GM21367 (cell line): Measurements from ENCODE around the gene PINK1.

Source experiments
- ATAC-seq: cut with Tn5 transposase; IDR thresholded peaks from one replicate; pipeline ENCODE4 v1.9.1; 2021; ENCODE audit not compliant: unreplicated experiment

PINK1 gene

DNA sequence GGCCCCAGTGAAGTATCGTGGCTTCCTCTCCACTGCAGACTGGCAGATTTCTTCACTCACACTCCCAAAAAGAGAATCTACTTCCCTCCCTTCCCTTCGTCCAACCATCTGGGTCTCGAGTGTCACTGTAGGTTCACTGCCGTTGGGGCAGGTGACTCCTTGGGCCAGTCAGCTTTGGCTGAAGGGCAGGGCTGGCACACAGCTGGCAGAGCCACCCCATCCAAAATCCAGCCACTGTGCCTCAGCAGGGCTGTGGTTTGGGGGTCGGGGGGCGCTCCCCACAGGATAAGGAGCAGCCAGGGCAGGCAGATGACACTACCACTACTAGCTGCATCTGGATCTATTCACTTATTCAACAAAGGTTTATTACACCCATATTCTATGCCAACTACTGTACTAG is 9.8 kb downstream of the PINK1 start:
- no peak for ATAC-seq

DNA sequence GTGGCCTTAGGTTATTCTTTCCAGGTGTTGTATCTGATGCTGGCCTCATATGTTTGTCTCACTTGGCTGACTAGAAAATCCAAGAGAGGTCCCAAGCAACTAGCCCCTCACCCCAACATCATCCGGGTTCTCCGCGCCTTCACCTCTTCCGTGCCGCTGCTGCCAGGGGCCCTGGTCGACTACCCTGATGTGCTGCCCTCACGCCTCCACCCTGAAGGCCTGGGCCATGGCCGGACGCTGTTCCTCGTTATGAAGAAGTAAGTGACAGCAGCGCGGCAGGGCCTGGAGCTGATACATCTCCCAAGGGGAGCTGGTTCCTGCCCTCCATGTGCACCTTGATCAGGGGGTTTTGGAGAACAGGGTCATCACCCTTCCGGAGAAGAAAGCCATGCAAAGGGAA is 11.2 kb downstream of the PINK1 start:
- ATAC-seq = no peak

- ATAC-seq = no peak
These were observed 12.2 kb downstream of the PINK1 start for GRCh38 chr1:20645414-20645813.

DNA sequence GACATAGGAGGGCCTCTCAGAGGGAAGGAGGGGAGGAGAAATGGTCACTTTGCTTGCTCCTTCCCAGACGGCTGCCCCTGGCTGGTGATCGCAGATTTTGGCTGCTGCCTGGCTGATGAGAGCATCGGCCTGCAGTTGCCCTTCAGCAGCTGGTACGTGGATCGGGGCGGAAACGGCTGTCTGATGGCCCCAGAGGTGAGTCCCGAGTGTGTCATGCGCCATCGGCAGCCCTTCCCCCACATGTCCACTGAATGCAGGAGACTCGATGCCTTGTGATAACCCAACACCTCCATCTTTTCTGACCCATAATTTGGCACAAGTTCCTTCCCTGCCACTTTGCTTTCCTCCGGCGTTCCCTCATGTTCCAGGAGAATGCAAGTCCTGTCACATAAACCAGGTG is 15.2 kb downstream of the PINK1 start:
- no peak for ATAC-seq

- no peak for ATAC-seq
These were observed 15.7 kb downstream of the PINK1 start for GRCh38 chr1:20648946-20649345.

GRCh38 chr1:20652300-20652699 is 19.0 kb downstream of the PINK1 start:
- no peak for ATAC-seq

- no peak for ATAC-seq
These were observed 20.9 kb downstream of the PINK1 start for GRCh38 chr1:20654104-20654690.

DNA sequence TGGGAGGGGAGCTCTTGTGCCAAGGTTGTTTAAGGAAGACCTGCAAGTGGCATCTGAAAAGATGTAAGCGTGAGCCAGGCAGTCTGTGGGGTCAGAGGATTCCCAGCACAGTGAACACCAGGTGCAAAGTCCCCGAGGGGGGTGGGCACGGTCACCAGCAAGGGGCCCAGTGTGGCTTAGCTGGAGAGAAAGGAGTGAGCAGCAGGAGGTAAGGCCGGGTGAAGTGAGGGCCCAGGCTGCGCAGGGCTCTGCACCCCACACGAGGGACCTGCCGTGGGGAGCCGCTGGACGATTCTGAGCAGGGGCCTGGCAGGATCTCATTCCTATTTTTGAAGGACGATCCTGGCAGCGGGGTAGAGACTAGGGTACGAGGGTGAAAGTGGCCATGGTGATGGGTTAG is 23.8 kb downstream of the PINK1 start:
- no peak for ATAC-seq

DNA sequence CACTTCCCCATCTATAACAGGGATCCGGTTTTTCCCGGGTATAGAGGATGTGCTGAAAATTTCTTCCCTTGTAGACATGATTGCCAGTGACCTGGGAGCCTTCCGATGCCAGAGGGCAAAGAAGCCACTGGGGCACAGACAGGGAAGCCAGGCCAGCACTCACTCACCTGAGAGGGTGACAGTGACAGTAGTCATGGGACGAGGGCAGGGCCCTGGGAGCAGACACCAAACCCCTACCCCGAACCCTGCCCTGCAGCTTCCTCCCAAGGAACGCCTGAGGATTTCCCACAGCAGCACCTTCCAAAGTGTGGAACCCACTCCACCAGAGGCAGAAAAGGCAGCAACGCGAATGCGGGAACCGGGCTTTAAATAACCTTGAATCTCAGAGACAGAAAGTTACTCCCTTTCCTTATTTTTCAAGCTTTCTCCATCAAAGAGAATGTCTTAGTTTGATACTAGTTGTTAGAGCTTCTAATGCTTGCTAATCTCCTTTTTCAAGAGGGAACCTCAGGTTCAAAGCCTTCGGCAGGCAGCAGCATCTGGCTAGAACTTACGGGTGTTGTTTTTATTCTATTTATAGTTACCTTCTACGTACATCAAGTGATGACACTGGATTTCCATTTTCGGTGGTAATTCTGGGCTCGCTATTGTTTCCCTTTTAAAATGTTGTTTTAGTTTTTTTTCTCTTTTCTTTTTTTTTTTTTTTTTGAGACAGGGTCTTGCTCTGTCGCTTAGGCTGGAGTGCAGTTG is 25.1 kb downstream of the PINK1 start:
- no peak for ATAC-seq

DNA sequence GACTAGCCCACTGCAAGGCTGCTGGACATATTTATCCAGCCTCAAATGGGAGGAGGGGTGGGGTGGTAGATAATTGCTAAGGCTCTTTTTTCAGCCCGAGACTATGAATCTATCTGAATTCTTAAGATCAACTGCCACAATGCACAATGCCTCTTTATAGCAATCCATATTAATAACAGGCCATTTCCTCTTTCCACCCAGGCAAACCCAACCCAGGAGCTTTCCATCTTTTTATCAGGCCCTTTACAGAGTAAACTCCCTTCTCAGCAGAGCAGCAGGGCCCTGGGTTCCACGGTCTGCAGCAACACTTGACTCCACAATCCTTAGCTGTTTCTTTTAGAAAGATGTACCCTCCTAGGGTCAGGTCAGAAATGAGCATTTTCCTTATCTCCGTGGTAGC is 27.1 kb downstream of the PINK1 start:
- ATAC-seq = no peak

- no peak for ATAC-seq
These were observed 27.6 kb downstream of the PINK1 start for GRCh38 chr1:20660847-20661206.

GRCh38 chr1:20661207-20662109 is 28.2 kb downstream of the PINK1 start, which contains the start of gene DDOST:
Gene DDOST (minus strand): TSS chr1:20661369. CDS start chr1:20661350, 19 bp downstream.
- ATAC-seq = peak; percentile 91

DNA sequence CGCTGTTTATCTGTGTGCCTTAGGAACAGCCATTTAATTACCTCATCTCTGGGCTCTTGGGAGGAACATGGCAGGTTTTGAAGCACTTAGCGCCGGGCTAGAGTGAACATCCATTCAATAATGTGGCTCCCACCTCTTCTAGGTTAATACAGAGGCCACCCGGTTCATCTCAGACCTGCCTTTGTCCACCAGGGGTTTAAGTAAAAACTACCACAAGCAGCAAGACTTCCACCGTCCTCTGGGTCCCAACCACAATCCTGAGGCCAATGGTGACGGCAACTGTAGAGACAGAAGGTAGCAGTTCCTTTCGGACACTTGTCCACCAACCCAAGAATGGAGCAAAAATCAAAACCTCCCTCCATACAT is 28.8 kb downstream of the PINK1 start:
- no peak for ATAC-seq

GRCh38 chr1:20663365-20663764 is 30.1 kb downstream of the PINK1 start:
- no peak for ATAC-seq

DNA sequence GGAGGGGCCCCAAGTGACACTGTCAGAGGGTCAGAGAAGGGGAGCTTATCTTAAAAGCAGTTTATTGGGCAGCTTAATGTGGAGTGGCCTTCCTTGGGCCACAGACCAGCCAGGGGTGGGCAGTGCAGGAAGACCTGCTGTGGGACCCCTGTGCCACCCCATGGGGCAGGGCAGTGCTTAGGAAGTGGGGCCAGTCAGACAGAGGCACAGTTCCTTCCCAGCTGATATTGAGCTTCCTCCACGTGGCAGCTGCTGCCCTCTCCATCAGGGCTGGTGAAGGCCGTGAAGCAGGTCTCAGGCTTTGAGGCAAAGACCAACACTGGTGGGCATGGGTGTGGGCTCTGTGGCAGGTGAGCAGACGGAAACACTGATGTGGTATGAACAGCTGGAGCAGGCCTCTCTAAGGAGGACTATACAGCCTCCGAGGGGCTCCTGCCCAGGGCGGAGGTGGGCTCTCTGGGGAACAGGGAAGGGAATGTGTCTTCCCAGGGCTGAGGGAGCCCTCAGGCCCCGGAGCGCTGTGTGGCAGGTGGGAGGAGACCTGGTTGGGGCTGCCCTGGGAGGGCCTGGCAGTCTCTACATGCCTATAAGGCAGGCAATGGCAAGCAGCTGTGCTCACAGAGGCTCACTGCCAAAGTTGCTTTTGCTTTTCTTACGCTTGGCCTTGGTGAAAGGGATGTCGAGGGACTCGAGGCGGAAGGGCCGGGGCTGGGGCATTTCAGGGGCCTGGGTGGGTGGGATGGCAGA is 30.9 kb downstream of the PINK1 start:
- ATAC-seq = no peak

- ATAC-seq = no peak
These were observed 32.5 kb downstream of the PINK1 start for GRCh38 chr1:20665726-20666125.

DNA sequence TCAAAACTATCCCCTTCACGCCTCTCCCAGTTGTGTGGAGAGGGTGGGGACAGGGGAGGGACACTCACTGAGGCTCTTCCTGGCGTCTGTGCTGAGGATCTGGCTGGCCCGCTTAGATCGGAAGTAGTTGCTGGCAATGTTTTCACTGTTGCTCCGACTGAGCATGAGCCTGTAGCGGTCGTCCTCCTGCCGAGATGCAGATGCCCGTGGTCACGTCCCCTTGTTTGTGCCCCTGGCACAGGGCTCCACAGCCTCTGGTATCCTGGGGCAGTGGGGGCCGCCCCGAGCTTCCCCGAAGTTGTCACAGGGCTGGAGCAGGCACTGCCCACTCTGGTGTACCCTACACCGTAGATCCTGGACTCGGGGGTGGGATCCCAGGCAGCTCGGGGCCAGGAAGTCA is 32.9 kb downstream of the PINK1 start:
- ATAC-seq = no peak

DNA sequence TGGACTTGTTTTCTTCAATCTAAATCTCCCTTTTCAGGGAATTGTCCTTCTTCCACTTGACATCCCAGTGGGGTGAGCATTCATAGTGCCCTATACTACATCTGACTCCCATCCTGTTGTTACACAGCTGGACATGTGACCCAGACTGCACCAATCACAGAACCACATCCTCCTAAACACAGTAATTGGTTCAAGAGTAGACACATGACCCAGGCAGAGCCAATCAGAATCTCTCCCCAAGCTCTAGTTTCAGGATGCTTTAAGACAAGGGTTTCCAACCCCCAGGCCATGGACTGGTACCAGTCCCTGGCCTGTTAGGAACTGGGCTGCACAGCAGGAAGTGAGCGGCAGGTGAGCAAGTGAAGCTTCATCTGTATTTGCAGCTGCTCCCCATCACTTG is 33.5 kb downstream of the PINK1 start:
- ATAC-seq = no peak

- ATAC-seq = no peak
These were observed 35.3 kb downstream of the PINK1 start for GRCh38 chr1:20668581-20668980.

DNA sequence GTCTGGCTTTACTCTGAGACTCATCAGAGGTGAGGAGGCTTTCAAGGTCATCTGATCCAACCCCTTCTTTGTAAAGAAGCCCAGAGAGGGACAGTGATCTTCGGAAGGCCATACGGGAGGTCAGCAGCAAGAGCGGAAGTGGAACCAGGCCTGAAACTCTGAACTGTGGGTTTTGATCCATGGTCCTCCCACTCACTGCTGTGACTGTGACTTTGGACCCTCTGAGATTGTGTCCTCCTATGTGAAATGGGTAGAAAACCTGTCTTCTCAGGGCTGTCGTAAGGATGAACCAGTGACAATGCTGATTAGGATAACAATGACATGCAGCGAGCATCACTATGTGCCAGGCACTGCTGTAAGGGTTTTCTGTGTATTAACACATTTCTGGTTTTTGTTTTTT is 37.7 kb downstream of the PINK1 start:
- ATAC-seq = no peak

- no peak for ATAC-seq
These were observed 39.0 kb downstream of the PINK1 start for GRCh38 chr1:20672265-20672632.
